Eye (tissue), 1 donor: ENCODE data around the gene RYR1.
A peak's percentile ranks its signal among the peaks of the same experiment; 100 is the strongest.
"Not testable (repeated sequence)": the region's sequence is repeated elsewhere in the genome, so short reads cannot be mapped to it uniquely, and the experiment has no call there.

ENCODE experiments used
- DNase-seq: peaks from one replicate; pipeline ENCODE4 v3.0.0-alpha.2; 2015

The RYR1 gene

GRCh38 chr19:38495375-38495774, 61.9 kb downstream of the RYR1 start:
- DNase-seq, result not testable (repeated sequence)

- DNase-seq, result no peak
Observed at GRCh38 chr19:38496116-38496515, 62.6 kb downstream of the RYR1 start.

DNA sequence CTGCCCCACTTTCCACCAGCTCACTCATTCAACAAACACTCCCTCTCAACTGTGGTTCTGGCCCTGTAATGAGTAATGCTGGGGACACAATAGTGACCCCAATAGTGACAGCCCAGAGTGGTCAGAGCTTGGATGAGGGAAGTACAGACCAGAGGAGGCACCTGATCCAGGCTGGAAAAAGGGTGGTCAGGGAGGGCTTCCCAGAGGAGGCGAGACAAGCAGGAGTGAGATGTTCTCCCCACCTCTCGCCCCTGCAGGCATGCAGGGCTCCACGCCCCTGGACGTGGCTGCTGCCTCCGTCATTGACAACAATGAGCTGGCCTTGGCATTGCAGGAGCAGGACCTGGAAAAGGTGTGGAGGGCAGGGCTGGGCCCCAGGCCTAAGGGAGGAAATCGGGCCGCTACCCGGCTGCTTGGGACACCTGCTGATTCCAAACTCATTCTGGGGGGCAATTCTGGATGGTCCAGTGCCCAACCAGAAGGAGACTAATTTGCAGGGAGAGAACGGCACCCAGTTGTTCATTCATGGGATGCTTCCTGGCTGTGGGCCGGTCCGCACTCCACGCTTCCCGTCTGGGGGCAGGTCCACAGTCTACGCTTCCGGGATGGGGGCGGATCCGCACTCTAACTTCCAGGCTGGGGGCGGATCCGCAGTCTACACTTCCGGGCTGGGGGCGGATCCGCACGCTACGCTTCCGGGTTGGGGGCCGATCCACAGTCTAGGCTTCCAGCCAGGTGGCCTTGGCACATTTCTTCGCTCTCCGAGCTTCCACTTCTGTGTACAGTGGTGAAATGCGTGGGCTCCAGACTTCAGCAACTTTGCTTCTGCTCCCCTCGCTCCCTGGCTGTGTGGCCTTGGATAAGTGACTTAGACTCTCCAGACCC, 63.4 kb downstream of the RYR1 start:
- DNase-seq, result no peak

GRCh38 chr19:38497907-38498306, 64.4 kb downstream of the RYR1 start:
- no peak for DNase-seq

GRCh38 chr19:38499532-38499931, 66.0 kb downstream of the RYR1 start:
- no peak for DNase-seq

DNA sequence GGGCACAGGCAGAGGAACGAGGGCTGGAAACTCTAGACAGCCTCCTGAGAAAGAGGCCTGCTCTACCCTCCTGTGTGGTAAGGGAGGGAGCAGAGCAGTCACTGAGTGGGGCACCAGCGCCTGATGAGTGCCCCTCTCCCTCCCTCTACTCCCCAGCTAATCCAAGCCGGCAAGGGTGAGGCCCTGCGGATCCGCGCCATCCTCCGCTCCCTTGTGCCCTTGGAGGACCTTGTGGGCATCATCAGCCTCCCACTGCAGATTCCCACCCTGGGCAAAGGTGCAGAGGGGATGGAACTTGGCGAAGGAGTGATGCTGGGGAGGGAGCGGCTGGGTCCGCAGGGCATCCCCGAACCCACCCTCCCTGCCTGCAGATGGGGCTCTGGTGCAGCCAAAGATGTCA, 67.0 kb downstream of the RYR1 start:
- DNase-seq, result no peak

DNA sequence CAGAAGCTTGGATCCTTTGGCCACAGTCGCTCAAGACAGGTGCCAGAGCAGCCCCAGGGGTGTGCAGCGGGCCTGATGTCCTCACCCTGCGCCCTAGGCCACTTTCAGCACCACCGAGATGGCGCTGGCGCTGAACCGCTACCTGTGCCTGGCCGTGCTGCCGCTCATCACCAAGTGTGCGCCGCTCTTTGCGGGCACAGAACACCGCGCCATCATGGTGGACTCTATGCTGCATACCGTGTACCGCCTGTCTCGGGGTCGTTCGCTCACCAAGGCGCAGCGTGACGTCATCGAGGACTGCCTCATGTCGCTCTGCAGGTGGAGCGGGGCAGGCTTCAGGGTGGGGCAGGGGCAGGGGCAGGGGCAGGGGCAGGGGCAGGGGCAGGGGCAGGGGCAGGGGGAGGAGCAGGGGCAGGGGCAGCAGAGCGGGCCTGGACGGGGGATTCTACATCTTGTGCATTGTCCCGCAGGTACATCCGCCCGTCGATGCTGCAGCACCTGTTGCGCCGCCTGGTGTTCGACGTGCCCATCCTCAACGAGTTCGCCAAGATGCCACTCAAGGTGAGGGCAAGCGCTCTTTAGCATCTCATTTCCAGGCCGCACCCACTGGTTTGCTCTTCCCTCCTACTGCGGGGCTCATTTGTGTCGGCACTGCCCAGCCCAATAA, 69.1 kb downstream of the RYR1 start:
- DNase-seq, result no peak

GRCh38 chr19:38503077-38503410, 69.6 kb downstream of the RYR1 start:
- no peak for DNase-seq

- no peak for DNase-seq
Observed at GRCh38 chr19:38505958-38506357, 72.5 kb downstream of the RYR1 start.

DNA sequence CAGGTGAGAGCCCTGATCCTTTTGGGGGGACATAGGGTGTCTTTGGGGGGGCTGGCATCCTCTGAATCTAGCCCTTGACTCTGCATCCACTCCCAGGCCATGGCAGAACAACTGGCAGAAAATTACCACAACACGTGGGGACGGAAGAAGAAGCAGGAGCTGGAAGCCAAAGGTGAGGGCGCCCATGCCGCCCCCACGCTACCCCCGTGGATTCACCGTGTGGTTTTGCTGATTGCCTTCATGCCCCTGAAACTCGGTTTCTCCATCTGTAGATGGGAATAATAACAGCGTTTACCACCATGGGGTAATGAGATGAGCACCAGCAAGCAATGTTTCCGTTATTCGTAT, 72.9 kb downstream of the RYR1 start:
- no peak for DNase-seq

GRCh38 chr19:38506723-38507550, 73.4 kb downstream of the RYR1 start:
- peak; percentile 76 for DNase-seq

- DNase-seq, result no peak
Observed at GRCh38 chr19:38507551-38508127, 74.1 kb downstream of the RYR1 start.

DNA sequence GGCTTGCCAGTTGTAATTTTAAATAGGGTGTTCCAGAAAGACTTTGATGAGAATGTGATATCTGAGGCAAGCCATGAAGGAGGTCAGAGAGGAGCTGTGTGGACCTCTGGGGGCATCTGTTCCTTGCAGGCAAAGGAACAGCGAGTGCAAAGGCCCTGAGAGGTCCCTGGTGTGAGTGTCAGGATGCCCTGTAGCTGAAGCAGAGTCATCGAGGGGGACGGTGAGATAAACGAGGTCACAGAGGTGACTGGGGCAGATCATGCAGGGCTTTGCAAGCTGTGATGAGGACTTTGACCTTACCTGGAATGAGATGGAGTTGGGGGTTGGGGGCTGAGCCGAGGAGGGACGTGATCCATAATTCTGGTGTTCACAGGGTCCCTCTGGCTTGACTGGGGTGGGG, 75.0 kb downstream of the RYR1 start:
- no peak for DNase-seq

DNA sequence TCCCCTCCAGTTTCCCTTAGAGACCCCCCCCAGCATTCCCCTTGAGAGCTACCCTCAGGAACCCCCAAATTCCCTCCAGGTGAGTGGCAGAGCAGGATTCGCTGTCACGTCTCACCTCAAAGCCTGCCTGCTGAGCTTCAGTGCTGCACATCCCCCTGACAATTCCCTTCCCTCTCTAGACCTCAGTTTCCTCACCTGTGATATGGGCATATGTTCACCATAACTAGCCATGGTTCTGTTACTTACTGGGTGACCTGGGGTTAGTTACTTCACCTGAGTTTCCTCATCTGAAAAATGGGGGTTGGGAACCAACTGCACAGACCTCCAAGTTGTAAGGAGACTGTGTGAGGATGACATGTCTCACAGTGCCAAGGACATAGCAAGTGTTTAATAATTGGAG, 75.5 kb downstream of the RYR1 start:
- no peak for DNase-seq

DNA sequence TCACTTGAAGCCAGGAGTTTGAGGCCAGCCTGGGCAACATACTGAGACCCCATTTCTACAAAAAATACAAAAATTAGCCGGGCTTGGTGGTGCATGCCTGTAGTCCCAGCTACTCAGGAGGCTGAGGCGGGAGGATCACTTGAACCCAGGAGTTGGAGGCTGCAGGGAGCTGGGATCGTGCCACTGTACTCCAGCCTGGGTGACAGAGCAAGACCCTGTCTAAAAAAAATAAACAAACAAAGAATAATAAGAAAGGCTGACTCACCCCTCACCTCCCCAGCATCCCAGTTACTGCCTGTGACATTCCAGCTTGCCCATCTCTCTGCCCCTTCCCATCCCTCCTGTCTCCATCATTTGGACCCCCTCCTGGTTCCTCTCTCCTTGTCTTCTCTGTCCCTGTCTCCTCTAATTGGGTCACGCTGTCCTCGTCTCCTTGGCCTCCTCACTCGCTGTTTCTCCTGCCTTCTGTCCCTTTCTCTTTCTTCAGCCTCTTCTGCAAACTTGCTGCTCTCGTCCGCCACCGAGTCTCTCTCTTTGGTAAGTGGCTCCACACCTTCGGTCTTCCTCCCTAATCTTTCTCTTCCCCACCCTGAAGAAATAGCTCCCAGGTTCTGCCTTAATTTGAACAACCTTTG, 77.7 kb downstream of the RYR1 start:
- no peak for DNase-seq

- DNase-seq, result no peak
Observed at GRCh38 chr19:38512277-38512676, 78.8 kb downstream of the RYR1 start.

DNA sequence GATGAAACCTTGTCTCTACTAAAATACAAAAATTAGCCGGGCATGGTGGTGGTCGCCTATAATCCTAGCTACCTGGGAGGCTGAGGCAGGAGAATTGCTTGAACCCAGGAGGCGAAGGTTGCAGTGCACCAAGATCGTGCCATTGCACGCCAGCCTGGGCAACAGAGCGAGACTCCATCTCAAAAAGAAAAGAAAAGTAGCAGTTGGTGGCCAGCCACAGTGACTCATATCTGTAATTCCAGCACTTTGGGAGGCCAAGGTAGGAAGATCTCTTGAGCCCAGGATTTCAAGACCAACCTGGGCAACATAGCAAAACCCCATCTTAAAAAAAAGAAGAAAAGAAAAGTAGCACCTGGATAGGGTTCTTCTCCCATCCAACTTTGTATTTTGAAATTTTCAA, 79.7 kb downstream of the RYR1 start:
- not testable (repeated sequence) for DNase-seq

- DNase-seq, result no peak
Observed at GRCh38 chr19:38513762-38514167, 80.3 kb downstream of the RYR1 start.

- peak; percentile 86 for DNase-seq
Observed at GRCh38 chr19:38514812-38515633, 81.5 kb downstream of the RYR1 start.

DNA sequence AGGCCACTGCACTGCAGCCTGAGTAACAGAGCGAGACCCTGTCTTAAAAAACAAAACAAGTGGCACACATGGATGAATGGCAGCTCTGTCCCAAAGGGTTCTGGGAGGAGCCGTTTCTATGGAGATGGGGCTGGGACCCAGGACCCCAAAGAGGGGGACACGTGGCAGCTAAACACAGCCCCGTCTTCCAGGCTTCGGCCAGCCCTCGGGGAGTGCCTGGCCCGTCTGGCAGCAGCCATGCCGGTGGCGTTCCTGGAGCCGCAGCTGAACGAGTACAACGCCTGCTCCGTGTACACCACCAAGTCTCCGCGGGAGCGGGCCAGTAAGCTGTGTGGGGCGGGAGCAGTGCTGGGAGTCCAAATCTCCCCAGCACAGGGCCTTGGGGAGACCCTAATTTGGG, 82.4 kb downstream of the RYR1 start:
- DNase-seq, result no peak

DNA sequence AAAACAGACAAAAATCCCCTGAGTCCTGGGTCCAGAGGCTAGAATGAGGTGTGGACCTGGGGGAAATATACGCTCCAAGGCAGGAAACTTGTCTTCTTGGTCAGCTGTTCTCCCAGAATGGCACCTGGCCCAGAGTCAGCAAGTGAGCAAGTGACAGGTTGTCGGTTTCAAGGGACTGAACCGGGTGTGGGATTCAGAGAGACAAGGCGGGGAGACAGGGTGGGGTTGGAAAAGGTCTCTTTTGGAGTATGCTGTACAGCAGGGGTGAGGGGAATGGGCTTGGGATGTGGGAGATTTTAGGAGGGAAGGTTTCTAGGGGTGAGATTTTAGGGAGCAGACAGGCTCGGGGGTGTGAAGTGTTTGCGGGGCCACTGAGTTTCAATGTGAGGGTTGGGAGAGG, 83.3 kb downstream of the RYR1 start:
- no peak for DNase-seq

DNA sequence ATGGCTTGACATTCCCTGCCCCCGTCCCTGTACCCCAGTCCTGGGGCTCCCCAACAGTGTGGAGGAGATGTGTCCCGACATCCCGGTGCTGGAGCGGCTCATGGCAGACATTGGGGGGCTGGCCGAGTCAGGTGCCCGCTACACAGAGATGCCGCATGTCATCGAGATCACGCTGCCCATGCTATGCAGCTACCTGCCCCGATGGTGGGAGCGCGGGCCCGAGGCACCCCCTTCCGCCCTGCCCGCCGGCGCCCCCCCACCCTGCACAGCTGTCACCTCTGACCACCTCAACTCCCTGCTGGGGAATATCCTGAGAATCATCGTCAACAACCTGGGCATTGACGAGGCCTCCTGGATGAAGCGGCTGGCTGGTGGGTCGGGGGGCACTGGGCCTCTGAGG, 83.8 kb downstream of the RYR1 start:
- no peak for DNase-seq
